Bronchial epithelial cell (primary cell): Measurements from ENCODE around the gene TASOR2. TPM values are rescaled to one million over a fixed set of nuclear protein-coding genes. Genes with fewer than 3 reads are reported as not detected.

Experiments used
- DNase-seq: peaks from one replicate; pipeline ENCODE4 v3.0.0-alpha.2; 2010; ENCODE audit warnings: low read depth
- FAIRE-seq: peaks from 2 replicates; lab custom pipeline; 2011; peaks lifted over from hg19 to GRCh38; lab: Jason Lieb, UNC
- H3K27me3 ChIP-seq: 2 replicates; pipeline ENCODE4 v1.5.1; 2011; ENCODE audit warnings: low read length; ENCODE audit not compliant: control insufficient read depth, insufficient read depth
- H3K36me3 ChIP-seq: 2 replicates; pipeline ENCODE4 v1.5.1; 2011; ENCODE audit warnings: low read length; ENCODE audit not compliant: control insufficient read depth, insufficient read depth
- H3K4me3 ChIP-seq: 2 replicates; pipeline ENCODE4 v1.5.1; 2011; ENCODE audit warnings: mild to moderate bottlenecking, low read depth, low read length, control low read depth
- CTCF ChIP-seq: IDR thresholded peaks from 2 replicates; pipeline ENCODE4 v1.5.1; 2011; ENCODE audit warnings: mild to moderate bottlenecking, moderate library complexity, low read length, control low read depth, inconsistent platforms; ENCODE audit not compliant: insufficient read depth, severe bottlenecking
- total RNA-seq: library from RNA; depleted of rRNA; stranded (reverse); fragments of >200 nt; gene quantifications from 2 replicates; pipeline ENCODE4 v1.2.1, GENCODE V29; 2014

Gene TASOR2
- total RNA-seq, 1 donor from 2014 or later: 54.8 TPM

GRCh38 chr10:5665373-5666007, 19.1 kb upstream of the TASOR2 start:
- FAIRE-seq: no peak
- peak; percentile 19 for DNase-seq
- no peaks in the 10 kb centered on the region for H3K36me3 ChIP-seq

GRCh38 chr10:5666008-5666840, 18.4 kb upstream of the TASOR2 start, which contains the start of gene ASB13:
ASB13 (minus strand) TSS chr10:5666595; CDS start chr10:5666551, 44 bp downstream.
- Histone ChIP-seq H3K4me3 (peak within 1 kb of the TSS; percentile 87), H3K36me3 (no peaks in the 10 kb centered on the region), H3K27me3 (no peaks in the 10 kb centered on the region)
- FAIRE-seq (no peak), DNase-seq (no peak)
- TF ChIP-seq CTCF: no peak

More at GRCh38 chr10:5665373-5666007, 19.1 kb upstream of the TASOR2 start:
- H3K27me3 ChIP-seq: no peaks in the 10 kb centered on the region
- TF ChIP-seq CTCF: no peak
- H3K4me3 ChIP-seq: peak overlapping the region; percentile 87

- DNase-seq (peak; percentile 13), FAIRE-seq (peak; percentile 13)
- Histone ChIP-seq H3K36me3 (no peaks in the 10 kb centered on the region), H3K4me3 (peak overlapping the region; percentile 87), H3K27me3 (no peaks in the 10 kb centered on the region)
- TF ChIP-seq CTCF: no peak
Measured at GRCh38 chr10:5666841-5667630, 17.6 kb upstream of the TASOR2 start.

GRCh38 chr10:5668429-5668828, 16.2 kb upstream of the TASOR2 start:
- no peak overlapping the region for H3K4me3 ChIP-seq
- FAIRE-seq (no peak), DNase-seq (peak; percentile 34)
- no peaks in the 10 kb centered on the region for H3K36me3 ChIP-seq
- no peak for TF ChIP-seq CTCF
- H3K27me3 ChIP-seq: no peaks in the 10 kb centered on the region

GRCh38 chr10:5669604-5670003, 15.0 kb upstream of the TASOR2 start:
- Histone ChIP-seq H3K27me3 (no peaks in the 10 kb centered on the region), H3K36me3 (no peaks in the 10 kb centered on the region), H3K4me3 (no peak overlapping the region)
- TF ChIP-seq CTCF: no peak
- DNase-seq (no peak), FAIRE-seq (no peak)
